Muscle of back (tissue), 13 donors: ENCODE results near the gene SLC45A3. TPM values are rescaled to one million over a fixed set of nuclear protein-coding genes. Genes with fewer than 3 reads are reported as not detected.
A peak's percentile ranks its signal among the peaks of the same experiment; 100 is the strongest.
"Not testable (repeated sequence)": the region's sequence is repeated elsewhere in the genome, so short reads cannot be mapped to it uniquely, and the experiment has no call there.

Experiments used
- DNase-seq, 3 donors: peaks; one replicate each; pipeline versions ENCODE4 v3.0.0 to v3.0.0-alpha.2; 2013
- long read RNA-seq, 9 donors: transcript quantifications; one replicate each; lab custom pipeline, GENCODE V29; 2026
- polyA plus RNA-seq, 10 donors: library from polyadenylated mRNA; unstranded; fragments of 120-200 nt; gene quantifications; one replicate each; pipeline ENCODE4 v1.2.1, GENCODE V29; 2013; ENCODE audit not compliant: insufficient read length in 10 of 10

The SLC45A3 gene, protein sequence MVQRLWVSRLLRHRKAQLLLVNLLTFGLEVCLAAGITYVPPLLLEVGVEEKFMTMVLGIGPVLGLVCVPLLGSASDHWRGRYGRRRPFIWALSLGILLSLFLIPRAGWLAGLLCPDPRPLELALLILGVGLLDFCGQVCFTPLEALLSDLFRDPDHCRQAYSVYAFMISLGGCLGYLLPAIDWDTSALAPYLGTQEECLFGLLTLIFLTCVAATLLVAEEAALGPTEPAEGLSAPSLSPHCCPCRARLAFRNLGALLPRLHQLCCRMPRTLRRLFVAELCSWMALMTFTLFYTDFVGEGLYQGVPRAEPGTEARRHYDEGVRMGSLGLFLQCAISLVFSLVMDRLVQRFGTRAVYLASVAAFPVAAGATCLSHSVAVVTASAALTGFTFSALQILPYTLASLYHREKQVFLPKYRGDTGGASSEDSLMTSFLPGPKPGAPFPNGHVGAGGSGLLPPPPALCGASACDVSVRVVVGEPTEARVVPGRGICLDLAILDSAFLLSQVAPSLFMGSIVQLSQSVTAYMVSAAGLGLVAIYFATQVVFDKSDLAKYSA
- 1 to 10 TPM; 2.1 to 3.5 (median 3.0) TPM for polyA plus RNA-seq
- long read RNA-seq, donor 1: 0 reads
- long read RNA-seq, donor 2: 0 reads
- long read RNA-seq, donor 3: 0 reads
- long read RNA-seq, donor 4: 0 reads
- long read RNA-seq, donor 5: 0 reads
- long read RNA-seq, donor 6: 0 reads
- long read RNA-seq, donor 7: 0 reads
- long read RNA-seq, donor 8: 0 reads
- long read RNA-seq, donor 9: 0 reads

DNA sequence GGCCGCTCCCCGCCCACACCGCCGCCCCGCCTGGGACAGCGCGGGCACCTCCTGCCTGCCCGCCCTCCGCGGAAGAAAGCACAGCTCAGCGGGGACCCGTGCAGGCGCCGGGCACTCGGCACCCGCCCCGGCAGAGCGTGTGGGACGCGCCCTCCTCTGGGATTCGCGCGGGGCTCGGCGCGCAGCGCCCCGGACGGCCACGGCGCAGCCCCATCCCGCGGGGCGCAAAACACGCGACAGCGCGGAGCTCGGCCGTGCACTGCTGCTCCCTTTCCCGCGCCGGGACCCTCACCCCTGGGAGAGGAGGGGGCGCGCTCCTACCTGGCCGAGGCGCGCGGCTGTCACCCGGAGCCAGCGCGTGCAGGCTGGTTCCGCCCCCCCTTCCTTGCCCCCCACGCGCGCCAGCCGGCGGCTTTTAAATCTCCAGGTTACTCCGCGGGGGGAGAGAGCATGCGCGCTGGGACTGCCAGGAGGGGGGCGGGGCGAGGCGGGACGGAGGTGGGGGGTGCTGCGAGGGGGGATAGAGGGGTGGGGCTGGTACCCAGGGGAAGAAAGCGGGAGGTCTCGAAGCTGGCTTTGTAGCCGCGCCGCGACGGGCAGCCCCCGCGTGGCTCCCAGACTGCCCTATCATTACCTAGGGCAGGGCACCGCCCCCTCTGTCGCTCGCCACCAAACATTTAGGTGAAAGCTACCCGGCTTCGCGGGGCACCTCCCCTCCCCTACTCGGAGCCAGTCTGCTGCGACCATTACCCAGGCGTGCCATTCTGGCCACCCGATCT is at the start of gene SLC45A3:
SLC45A3 (minus strand) TSS at position 437 of the 779 bp plus-strand sequence. CDS start 15,853 bp downstream, outside the sequence.
- DNase-seq: peak in 1 of 3 donors; percentile 45

DNA sequence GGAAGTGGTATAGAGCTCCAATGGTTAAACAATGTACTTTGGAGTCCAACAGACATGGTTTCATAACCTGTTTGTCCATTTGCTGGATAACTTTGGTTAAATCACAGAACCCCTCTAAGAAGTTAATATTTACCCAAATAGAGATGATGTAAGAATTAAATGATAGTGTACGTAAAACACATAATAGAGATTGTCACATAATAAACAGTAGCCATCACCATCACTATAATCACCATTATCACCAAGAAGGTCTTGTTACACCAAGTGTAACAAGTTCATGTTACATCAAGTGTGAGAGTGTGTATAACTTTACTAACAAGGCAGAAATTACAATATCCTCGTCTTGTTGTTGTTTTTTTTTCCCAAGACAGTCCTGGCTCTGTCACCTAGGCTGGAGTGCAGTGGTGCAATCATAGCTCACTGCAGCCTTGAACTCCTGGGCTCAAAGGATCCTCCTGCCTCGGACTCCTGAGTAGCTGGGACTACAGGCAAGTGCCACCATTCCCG is 46.4 kb upstream of the SLC45A3 start:
- no peak for DNase-seq

DNA sequence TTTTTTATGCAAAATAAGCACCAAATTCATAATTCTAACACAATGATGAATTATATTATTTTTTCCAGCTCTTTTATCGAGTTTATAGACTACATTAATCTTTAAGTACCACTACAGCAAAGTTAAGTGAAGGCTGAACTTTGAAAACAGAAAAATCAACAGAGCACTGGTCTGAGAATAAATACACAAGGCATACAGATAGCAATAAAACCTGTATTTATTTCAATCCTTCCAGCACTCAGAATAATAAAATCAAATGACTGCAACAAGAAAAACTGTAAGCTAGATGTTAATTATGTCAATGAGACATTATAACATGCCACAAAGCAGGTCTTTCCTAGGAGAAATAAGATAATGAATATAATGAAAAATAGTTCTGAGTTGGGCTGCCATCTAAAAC is 45.2 kb upstream of the SLC45A3 start:
- no peak for DNase-seq

DNA sequence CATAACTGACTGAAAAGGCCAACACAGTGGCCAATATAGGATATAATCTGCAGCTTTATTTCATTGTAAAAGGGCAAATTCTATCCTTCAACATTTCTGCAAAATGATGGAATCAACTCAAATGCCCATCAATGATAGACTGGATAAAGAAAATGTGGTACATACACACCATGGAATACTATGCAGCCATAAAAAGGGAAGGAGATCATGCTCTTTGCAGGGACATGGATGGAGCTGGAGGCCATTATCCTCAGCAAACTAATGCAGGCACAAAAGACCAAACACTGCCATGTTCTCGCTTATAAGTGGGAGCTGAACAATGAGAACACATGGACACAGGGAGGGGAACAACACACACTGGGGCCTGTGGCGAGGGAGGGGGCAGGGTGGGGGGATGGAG is 40.4 kb upstream of the SLC45A3 start:
- DNase-seq: not testable (repeated sequence)

DNA sequence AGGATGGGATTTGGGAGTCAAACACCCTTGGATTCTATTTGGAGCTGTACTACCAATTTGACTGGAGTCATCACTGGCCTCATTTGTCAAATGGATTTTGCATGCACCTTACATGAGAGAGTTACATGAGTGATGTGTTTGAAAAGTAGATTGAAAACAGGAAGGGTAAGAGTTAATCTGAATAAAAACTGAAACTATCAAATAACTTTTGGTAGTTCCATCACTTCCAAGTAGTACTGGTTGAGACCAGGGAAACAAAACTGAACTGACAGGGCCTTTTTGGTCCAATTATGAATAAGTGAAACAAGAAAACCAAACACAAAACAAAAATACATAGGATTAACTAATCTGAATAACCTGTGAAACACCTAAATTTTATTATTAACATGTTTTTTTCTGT is 39.5 kb upstream of the SLC45A3 start:
- DNase-seq: no peak

DNA sequence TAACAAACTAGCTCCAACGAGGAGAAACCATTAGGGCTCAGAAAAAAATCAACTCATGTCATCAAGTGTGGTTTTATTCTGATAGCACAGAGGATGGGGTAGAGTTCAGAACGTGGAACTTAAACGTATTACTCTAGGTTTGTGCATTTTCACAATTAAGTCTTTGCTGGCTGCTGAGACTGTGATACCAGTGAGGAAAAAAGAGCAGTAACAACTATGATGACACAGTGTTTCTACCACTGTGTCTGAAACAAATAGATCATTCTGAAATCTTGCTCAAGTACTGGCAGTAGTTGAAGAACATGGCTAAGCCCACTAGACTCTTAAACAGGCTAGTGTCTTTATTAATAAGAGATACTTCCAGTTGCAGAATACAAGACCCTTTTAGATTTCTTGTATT is 38.7 kb upstream of the SLC45A3 start:
- no peak for DNase-seq

DNA sequence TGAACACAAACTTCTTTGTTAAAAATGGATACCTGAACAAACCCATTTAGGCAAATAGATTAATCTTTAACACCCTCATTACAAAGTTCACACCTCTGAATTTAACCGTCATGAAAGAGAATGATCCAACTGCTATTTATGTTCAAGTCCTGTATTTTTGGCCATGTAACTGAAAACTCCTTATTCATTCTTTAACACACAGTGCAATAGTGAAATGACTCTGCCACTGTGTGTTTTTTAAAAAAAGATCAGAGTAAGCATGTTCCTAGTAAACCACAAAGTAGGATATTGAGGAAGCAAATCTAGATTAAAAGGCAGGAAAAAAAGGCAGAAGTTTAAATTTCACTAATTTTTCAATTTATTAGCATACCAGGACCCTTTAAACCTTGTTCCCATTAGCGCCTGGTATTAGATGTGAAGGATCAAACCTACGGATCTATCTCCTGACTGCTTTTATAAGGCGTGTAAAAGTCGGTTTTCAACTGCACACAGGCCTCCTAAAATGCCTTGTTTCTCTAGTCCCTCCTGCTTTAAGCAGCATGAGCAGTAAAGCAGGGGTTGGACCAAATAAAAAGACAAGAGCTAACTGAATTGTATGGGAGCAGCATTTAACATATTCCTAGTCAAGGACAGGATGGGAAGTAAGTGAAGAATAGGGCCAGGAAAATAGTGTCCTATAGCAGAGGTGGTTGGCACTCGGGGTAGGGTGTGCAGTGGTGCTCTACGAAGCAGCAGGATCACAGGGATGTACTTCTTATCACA is 36.2 kb upstream of the SLC45A3 start:
- no peak for DNase-seq

DNA sequence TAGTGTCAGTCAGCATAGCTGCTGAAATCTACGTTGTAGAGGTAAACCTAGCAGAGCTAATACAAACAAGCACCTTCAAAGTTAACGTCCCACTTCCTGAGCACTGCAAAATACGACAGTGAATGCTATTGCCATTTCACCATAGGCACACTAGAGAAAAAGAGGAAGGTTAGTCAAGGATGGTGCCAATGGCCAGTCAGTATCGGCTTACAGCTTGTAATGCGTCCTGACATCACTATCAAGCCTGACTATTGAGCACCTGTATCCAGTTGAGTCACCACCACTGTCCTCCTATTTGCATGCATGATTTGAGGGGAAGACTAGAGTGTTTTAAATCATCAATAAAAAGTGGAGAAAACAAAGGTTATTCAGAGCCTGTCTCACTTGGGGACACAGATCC is 35.3 kb upstream of the SLC45A3 start:
- no peak for DNase-seq

DNA sequence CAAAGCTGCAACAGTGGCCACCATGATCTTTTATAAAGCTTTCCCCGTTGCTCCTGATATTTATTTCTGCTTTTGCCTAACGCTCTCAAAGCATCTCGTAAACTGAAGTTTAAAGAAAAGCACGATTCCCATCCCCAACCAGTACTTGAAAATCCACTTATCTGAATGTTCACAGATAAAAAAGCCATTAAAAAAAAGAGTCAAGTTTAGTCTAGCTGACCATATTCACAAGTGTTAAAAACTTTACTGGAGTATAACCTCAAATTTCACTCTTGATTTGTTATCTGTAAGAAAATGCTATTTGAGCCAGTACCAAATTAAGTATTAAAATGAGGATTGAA is 34.6 kb upstream of the SLC45A3 start:
- DNase-seq: no peak

DNA sequence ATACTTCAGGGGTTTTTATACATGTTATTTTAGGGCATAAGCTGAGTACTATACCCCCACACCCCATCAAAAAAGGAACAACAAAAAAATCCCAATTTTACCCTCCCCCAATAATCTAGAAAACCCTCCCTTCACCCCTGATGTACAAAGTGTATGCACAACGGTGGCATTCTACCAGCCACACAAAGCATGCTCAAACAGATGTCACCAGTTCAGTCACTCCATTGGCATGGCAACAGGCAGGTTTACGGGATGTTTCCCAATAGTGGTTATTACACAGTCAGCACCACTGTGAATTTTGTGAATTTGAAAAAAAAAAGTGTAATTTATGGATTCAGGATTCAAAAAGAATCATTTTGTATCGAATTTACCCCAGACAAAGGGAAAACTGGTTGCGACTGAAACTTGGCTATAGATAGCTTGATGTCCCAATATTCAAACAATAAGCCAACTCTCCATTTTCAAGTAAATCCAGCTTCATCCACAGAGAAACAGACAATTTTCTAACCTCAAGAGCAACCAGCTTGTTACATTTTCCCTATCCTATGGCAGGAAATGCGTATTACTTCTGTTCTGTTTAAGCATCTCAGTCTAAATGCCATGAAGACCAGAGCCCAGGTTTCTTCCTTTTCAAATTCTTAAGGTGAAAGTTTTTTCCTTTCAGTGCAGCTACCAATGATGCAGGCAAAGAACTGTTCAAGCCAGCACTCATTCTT is 34.0 kb upstream of the SLC45A3 start:
- DNase-seq: no peak

DNA sequence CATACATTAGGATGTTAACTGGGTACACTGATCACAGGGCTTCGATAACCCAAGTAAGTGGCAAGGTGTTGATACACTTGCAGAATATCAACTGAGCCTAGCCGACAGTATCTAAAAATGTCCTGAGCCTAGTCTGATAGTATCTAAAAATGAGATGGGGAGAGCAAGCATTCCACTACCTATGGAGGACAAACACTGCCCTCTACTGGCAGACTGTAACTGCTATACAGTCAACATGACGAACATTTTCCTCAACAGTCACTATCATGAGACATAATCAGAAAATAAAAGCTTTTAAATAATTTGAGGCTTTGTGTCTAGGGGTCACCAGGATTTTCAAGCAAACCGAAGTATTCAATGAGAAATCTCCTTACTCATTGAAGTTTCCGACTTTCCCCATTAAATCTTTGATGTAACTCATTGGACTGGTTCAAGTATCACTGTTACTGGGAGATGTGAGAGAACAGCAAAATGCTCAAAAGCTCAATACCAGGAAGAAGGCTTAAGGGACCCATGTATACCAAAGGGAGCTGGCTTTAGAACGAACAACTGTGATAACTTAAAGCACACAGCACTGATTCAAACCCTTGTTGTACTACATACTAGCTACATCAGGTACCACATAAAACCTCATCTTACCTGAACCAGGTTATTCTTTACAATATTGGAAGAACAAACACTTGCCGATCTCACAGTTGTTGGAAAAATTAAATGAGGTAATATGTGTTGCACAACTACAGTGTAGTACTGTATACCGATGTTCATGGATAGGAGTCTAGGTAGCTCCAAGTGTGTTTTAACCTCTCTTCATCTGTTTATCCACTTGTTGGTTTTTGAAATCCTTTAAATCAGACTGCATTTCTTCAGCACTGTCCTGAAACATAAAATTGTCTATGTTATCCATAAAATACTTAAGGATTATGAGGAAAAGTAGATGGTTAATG is 31.1 kb upstream of the SLC45A3 start:
- DNase-seq: peak; percentile 71 to 85 (median 79)

DNA sequence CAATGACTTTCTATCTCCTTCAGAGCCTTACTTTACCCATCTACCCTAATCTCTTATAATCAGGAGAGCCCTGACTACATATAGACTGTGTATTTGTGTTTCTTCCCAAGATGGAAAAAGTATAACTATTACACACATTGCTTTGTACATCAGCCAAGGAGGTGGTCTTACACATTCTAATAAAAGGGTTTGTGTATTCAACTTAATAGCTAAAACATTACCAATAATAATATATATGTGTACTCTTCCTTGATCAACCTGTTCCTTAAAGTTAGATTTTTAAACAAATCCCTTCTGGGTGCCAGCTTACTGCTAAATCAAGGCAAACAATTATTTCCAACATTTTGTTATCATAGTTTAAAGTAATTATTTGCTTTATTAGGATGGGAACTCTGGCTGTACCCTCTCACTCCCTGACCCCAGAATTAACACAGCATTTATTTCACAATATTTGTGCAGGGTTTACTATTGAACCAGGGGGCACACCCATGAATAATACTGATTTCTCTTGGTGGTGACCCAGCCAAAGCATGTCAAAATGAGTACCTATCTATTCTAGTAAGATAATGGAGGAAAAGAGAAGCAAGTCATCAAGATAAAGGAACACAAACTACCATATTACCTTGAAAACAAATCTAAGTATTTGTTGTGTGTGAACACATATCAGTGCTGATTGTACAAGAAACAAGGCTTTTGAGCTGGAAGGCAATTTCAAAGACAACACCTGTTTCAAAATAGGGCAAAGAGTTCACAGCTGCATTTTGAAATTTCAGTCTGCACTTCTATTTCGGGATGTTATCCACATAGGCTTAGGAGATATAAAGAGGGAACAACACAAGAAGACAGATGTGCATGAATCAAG is 30.1 kb upstream of the SLC45A3 start:
- no peak for DNase-seq

DNA sequence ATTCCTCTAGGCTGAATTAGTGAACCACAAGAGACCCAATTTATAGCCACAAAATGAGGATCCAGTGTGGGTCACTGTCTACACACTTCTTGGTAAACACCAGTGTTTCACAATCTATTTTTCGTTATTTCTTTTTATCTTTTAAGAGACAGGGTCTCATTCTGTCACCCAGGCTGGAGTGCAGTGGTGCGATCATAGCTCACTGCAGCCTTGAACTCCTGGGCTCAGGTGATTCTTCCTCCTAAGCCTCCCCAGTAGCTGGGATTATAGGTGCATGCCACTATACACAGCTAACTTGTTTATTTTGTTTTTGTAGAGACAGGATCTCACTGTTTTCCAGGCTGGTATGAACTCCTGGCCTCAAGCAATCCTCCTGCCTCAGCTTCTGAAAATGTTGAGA is 29.3 kb upstream of the SLC45A3 start:
- no peak for DNase-seq

DNA sequence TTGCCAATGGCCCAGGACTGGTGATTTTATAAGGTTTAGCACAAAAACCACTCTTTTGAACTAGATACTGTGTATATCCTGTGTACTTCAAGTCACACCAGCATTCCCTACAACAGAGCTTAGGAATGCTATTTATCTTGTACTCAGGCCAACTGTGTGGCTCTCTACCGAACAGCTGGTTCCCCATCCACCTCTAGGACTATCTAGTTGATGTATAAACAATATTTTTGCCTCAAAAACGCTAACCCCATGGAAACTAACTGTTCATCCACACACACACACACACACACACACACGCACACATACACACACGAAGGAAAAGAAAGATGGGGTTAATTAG is 28.7 kb upstream of the SLC45A3 start:
- DNase-seq: peak in 2 of 3 donors; percentile 26 to 39

DNA sequence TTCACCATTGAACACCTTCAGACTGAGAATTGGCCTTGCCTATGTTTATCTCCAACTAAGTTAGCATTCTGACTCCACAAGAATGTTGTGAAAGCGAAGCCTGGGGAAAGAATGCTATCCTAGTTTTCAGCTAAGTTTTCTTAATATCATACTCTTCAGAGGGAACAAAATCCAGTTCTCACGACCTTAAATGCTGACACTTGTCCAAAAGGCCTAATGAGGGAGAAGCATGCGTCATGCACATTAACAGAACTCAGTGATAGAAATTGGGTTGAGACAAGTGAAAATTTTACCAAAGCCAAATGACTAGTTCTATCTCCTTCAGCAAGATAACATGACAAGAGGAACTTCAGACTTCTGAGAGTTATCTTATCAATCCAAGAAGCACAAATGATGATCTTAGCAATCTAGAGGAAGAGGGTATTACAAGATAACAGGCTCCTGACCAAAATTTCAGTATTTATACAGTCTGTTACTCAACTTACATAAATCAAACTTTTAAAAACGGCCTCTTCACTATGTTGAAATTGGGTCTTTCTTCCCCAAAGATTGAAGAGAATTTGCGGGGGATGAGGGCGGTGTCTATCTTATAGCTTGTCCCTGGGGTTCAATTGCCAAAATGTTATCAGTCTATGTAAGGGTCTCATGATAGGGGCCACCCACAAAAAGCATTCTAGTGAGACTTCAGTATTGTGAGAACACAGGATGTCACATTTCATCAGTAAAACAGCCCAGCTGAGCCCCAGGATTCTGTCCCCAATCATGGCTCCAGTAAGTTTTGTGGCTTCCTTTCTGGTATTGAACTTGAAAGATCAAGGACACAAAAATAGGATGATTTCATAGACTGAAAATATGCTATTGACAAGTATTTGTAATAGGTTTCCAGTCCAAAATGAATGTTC is 26.5 kb upstream of the SLC45A3 start:
- no peak for DNase-seq

DNA sequence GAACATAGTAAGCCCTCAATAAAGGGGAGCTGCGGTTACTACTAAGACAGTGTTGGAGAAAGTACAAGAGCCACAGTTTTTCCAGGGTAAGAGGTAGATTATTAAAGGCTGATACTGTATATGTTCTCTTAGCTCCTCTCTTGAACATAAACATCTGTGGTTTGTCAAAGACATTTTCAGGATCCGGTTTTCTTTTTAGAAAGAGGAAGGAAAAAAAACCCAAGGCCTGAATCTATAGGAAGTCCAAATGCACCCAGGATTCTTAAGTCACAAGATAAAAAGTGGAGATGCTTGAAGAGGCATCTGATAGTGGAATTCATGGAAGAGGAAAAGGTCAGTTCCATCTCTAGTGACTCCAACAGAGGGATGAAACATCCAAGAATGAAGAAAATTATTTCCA is 24.6 kb upstream of the SLC45A3 start:
- DNase-seq: no peak

DNA sequence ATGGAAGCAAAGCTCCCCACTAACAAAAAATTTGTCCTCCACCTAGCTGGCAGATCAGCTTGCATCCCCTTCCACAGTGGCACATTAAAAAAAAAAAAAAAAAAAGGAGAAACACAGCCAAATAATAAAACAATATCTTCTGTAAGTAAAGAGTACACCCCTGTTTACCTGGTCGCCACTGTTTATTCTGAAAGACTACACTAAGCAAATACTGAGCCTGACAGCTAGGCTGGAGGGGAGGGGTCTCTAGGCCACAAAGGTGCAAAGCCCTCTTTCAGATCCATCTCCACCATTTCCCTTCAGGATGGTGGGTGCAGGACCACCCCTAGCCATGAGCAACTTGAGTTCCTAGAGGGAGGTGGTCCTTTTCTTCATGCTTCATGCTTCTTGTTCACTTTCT is 22.8 kb upstream of the SLC45A3 start:
- DNase-seq: no peak

DNA sequence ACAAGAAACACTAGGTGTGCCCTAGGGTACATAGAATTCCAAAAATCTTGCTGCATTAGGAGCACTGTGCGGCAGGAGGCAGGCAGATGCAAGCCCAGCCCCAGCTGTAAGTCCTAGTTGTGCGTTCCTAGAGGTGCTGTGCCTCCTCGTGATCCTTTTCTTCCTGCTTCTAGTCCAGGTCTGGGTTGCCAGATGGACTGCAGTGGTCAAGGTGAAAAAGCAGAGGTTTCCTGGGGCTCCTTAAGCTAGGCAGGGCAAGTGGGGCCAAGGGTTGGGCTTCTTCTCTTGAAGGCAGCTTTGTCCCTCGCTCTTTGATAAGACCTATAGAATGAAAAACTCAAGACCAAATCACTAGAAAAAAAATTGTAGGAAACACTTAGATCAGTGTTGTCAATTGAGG is 21.6 kb upstream of the SLC45A3 start:
- DNase-seq: no peak
